ENCODE measurements around the gene COL6A2.
A peak's percentile ranks its signal among the peaks of the same experiment; 100 is the strongest.
"Not testable (repeated sequence)": the region's sequence is repeated elsewhere in the genome, so short reads cannot be mapped to it uniquely, and the experiment has no call there.

Gene COL6A2

GRCh38 chr21:46144464-46145070 is 46.7 kb downstream of the COL6A2 start:
- Histone ChIP-seq H3K27me3 (replicated peaks in 2 of 5; ENCODE audit: control insufficient read depth in 4 of 5, insufficient read depth in 5 of 5, low read length in 4 of 5) (peaks cover 0 to 2% (median 0%) of the 10 kb centered on the region in 5 experiments), H3K4me3 (ENCODE audit: control insufficient read depth in 1 of 7, extremely low read depth in 1 of 7, insufficient read depth in 4 of 7, low read depth in 2 of 7, low read length in 6 of 7) (peak overlapping the region in 1 of 7 experiments; percentile 88), H3K27ac (ENCODE audit: insufficient read depth in 1 of 2, low read depth in 1 of 2, low read length in 2 of 2, poor library complexity in 1 of 2, severe bottlenecking in 2 of 2) (no peak overlapping the region), H3K9me3 (ENCODE audit: control extremely low read depth in 1 of 5, control insufficient read depth in 4 of 5, insufficient read depth in 2 of 5, low read depth in 1 of 5, low read length in 4 of 5) (peaks cover 0 to 2% (median 0%) of the 10 kb centered on the region in 5 experiments), H3K4me1 (ENCODE audit: control extremely low read depth in 1 of 4, control insufficient read depth in 4 of 4, insufficient read depth in 4 of 4, low read length in 3 of 4) (peaks cover 0 to 7% (median 2%) of the 10 kb centered on the region in 4 experiments), H3K36me3 (ENCODE audit: control insufficient read depth in 4 of 4, insufficient read depth in 4 of 4, low read length in 3 of 4) (no peaks in the 10 kb centered on the region)
- no peak for DNase-seq
- 31% methylated on average over 3 of the region's 4 CpGs for WGBS (ENCODE audit: insufficient coverage)
- POLR2A ChIA-PET, result no interaction called here
- CTCF ChIA-PET, result interaction anchor here (1.0 to 4.7 kb wide), 5 partner anchors 38 to 181 kb away, joined by 4 to 38 read pairs (median 4); partner anchors contain the start of gene MCM3AP

GRCh38 chr21:46145159-46145839 is 47.4 kb downstream of the COL6A2 start:
- 92% methylated on average over 26 of the region's 51 CpGs for WGBS (ENCODE audit: insufficient coverage)
- no peaks in the 10 kb centered on the region for H3K36me3 ChIP-seq (ENCODE audit: control insufficient read depth in 4 of 4, insufficient read depth in 4 of 4, low read length in 3 of 4)
- H3K4me3 ChIP-seq (ENCODE audit: control insufficient read depth in 1 of 7, extremely low read depth in 1 of 7, insufficient read depth in 4 of 7, low read depth in 2 of 7, low read length in 6 of 7), result no peak overlapping the region
- CTCF ChIA-PET, result interaction anchor here (4.7 kb wide), 1 partner anchor 174 kb away, joined by 38 read pairs; no protein-coding TSS in a partner anchor
- H3K27ac ChIP-seq (ENCODE audit: insufficient read depth in 1 of 2, low read depth in 1 of 2, low read length in 2 of 2, poor library complexity in 1 of 2, severe bottlenecking in 2 of 2), result no peak overlapping the region
- H3K4me1 ChIP-seq (ENCODE audit: control extremely low read depth in 1 of 4, control insufficient read depth in 4 of 4, insufficient read depth in 4 of 4, low read length in 3 of 4), result peaks cover 0 to 7% (median 2%) of the 10 kb centered on the region in 4 experiments
- peaks cover 0 to 2% (median 0%) of the 10 kb centered on the region in 5 experiments for H3K27me3 ChIP-seq (replicated peaks in 2 of 5; ENCODE audit: control insufficient read depth in 4 of 5, insufficient read depth in 5 of 5, low read length in 4 of 5)
- H3K9me3 ChIP-seq (ENCODE audit: control extremely low read depth in 1 of 5, control insufficient read depth in 4 of 5, insufficient read depth in 2 of 5, low read depth in 1 of 5, low read length in 4 of 5), result peaks cover 0 to 2% (median 0%) of the 10 kb centered on the region in 5 experiments
- no peak for DNase-seq
- POLR2A ChIA-PET, result no interaction called here

- H3K27ac ChIP-seq (ENCODE audit: insufficient read depth in 1 of 2, low read depth in 1 of 2, low read length in 2 of 2, poor library complexity in 1 of 2, severe bottlenecking in 2 of 2), result no peak overlapping the region
- H3K4me3 ChIP-seq (ENCODE audit: control insufficient read depth in 1 of 7, extremely low read depth in 1 of 7, insufficient read depth in 4 of 7, low read depth in 2 of 7, low read length in 6 of 7), result no peak overlapping the region
- no peaks in the 10 kb centered on the region for H3K36me3 ChIP-seq (ENCODE audit: control insufficient read depth in 4 of 4, insufficient read depth in 4 of 4, low read length in 3 of 4)
- POLR2A ChIA-PET, result no interaction called here
- no peak for DNase-seq
- CTCF ChIA-PET, result interaction anchor here (1.3 kb wide), 1 partner anchor 130 kb away, joined by 3 read pairs; no protein-coding TSS in a partner anchor
- H3K9me3 ChIP-seq (ENCODE audit: control extremely low read depth in 1 of 5, control insufficient read depth in 4 of 5, insufficient read depth in 2 of 5, low read depth in 1 of 5, low read length in 4 of 5), result peaks cover 0 to 2% (median 0%) of the 10 kb centered on the region in 5 experiments
- H3K4me1 ChIP-seq (ENCODE audit: control extremely low read depth in 1 of 4, control insufficient read depth in 4 of 4, insufficient read depth in 4 of 4, low read length in 3 of 4), result peaks cover 0 to 7% (median 2%) of the 10 kb centered on the region in 4 experiments
- WGBS (ENCODE audit: insufficient coverage), result 92% methylated on average over 42 of the region's 60 CpGs
- peaks cover 0 to 2% (median 0%) of the 10 kb centered on the region in 5 experiments for H3K27me3 ChIP-seq (replicated peaks in 2 of 5; ENCODE audit: control insufficient read depth in 4 of 5, insufficient read depth in 5 of 5, low read length in 4 of 5)
Measured at GRCh38 chr21:46145840-46146691, 48.2 kb downstream of the COL6A2 start.

- Histone ChIP-seq H3K9me3 (ENCODE audit: control extremely low read depth in 1 of 5, control insufficient read depth in 4 of 5, insufficient read depth in 2 of 5, low read depth in 1 of 5, low read length in 4 of 5) (peaks cover 0 to 2% (median 0%) of the 10 kb centered on the region in 5 experiments), H3K4me3 (ENCODE audit: control insufficient read depth in 1 of 7, extremely low read depth in 1 of 7, insufficient read depth in 4 of 7, low read depth in 2 of 7, low read length in 6 of 7) (no peak overlapping the region), H3K36me3 (ENCODE audit: control insufficient read depth in 4 of 4, insufficient read depth in 4 of 4, low read length in 3 of 4) (no peaks in the 10 kb centered on the region), H3K4me1 (ENCODE audit: control extremely low read depth in 1 of 4, control insufficient read depth in 4 of 4, insufficient read depth in 4 of 4, low read length in 3 of 4) (peaks cover 0 to 7% (median 2%) of the 10 kb centered on the region in 4 experiments), H3K27ac (ENCODE audit: insufficient read depth in 1 of 2, low read depth in 1 of 2, low read length in 2 of 2, poor library complexity in 1 of 2, severe bottlenecking in 2 of 2) (no peak overlapping the region), H3K27me3 (replicated peaks in 2 of 5; ENCODE audit: control insufficient read depth in 4 of 5, insufficient read depth in 5 of 5, low read length in 4 of 5) (no peaks in the 10 kb centered on the region)
- POLR2A ChIA-PET, result no interaction called here
- CTCF ChIA-PET, result interaction anchor here (1.3 kb wide), 1 partner anchor 129 kb away, joined by 3 read pairs; no protein-coding TSS in a partner anchor
- no peak for DNase-seq
- 94% methylated on average over 13 of the region's 14 CpGs for WGBS (ENCODE audit: insufficient coverage)
Measured at GRCh38 chr21:46146856-46147255, 48.9 kb downstream of the COL6A2 start.

GRCh38 chr21:46147429-46147828 is 49.5 kb downstream of the COL6A2 start:
- DNase-seq, result peak; percentile 56 to 73 (median 69)
- H3K36me3 ChIP-seq (ENCODE audit: control insufficient read depth in 4 of 4, insufficient read depth in 4 of 4, low read length in 3 of 4), result not testable (repeated sequence)

GRCh38 chr21:46148106-46148505 is 50.2 kb downstream of the COL6A2 start:
- H3K27me3 ChIP-seq (replicated peaks in 2 of 5; ENCODE audit: control insufficient read depth in 4 of 5, insufficient read depth in 5 of 5, low read length in 4 of 5), result no peaks in the 10 kb centered on the region
- DNase-seq, result no peak
- no peaks in the 10 kb centered on the region for H3K9me3 ChIP-seq (ENCODE audit: control extremely low read depth in 1 of 5, control insufficient read depth in 4 of 5, insufficient read depth in 2 of 5, low read depth in 1 of 5, low read length in 4 of 5)
- POLR2A ChIA-PET, result no interaction called here
- no peak overlapping the region for H3K27ac ChIP-seq (ENCODE audit: insufficient read depth in 1 of 2, low read depth in 1 of 2, low read length in 2 of 2, poor library complexity in 1 of 2, severe bottlenecking in 2 of 2)
- WGBS (ENCODE audit: insufficient coverage), result 91% methylated on average over 10 of the region's 11 CpGs
- CTCF ChIA-PET, result no interaction called here
- no peaks in the 10 kb centered on the region for H3K36me3 ChIP-seq (ENCODE audit: control insufficient read depth in 4 of 4, insufficient read depth in 4 of 4, low read length in 3 of 4)
- H3K4me3 ChIP-seq (ENCODE audit: control insufficient read depth in 1 of 7, extremely low read depth in 1 of 7, insufficient read depth in 4 of 7, low read depth in 2 of 7, low read length in 6 of 7), result no peak overlapping the region
- peaks cover 0 to 9% (median 3%) of the 10 kb centered on the region in 4 experiments for H3K4me1 ChIP-seq (ENCODE audit: control extremely low read depth in 1 of 4, control insufficient read depth in 4 of 4, insufficient read depth in 4 of 4, low read length in 3 of 4)

More at GRCh38 chr21:46147429-46147828, 49.5 kb downstream of the COL6A2 start:
- H3K4me3 ChIP-seq (ENCODE audit: control insufficient read depth in 1 of 7, extremely low read depth in 1 of 7, insufficient read depth in 4 of 7, low read depth in 2 of 7, low read length in 6 of 7); H3K9me3 ChIP-seq (ENCODE audit: control extremely low read depth in 1 of 5, control insufficient read depth in 4 of 5, insufficient read depth in 2 of 5, low read depth in 1 of 5, low read length in 4 of 5); H3K27ac ChIP-seq (ENCODE audit: insufficient read depth in 1 of 2, low read depth in 1 of 2, low read length in 2 of 2, poor library complexity in 1 of 2, severe bottlenecking in 2 of 2); H3K4me1 ChIP-seq (ENCODE audit: control extremely low read depth in 1 of 4, control insufficient read depth in 4 of 4, insufficient read depth in 4 of 4, low read length in 3 of 4); POLR2A ChIA-PET; H3K27me3 ChIP-seq (replicated peaks in 2 of 5; ENCODE audit: control insufficient read depth in 4 of 5, insufficient read depth in 5 of 5, low read length in 4 of 5): not testable (repeated sequence)
- 67% methylated on average over 10 of the region's 12 CpGs for WGBS (ENCODE audit: insufficient coverage)
- CTCF ChIA-PET, result interaction anchor here (1.3 kb wide), 1 partner anchor 128 kb away, joined by 3 read pairs; no protein-coding TSS in a partner anchor

All from common myeloid progenitor, CD34-positive (primary cell).